ENCODE measurements around the gene CLN6.
A peak's percentile ranks its signal among the peaks of the same experiment; 100 is the strongest.

CLN6 gene

GRCh38 chr15:68276668-68277067 is 47.1 kb upstream of the CLN6 start:
- peak overlapping the region; percentile 96 for H3K4me3 ChIP-seq (ENCODE audit: low read depth, low read length)
- no peak for TF ChIP-seq MAX (IDR thresholded peaks at IDR 0.05; ENCODE audit: low read depth, low read length)
- no peak for TF ChIP-seq MYC (IDR thresholded peaks at IDR 0.05; ENCODE audit: low read depth, low read length)
- no peak for TF ChIP-seq POLR2A (IDR thresholded peaks at IDR 0.05; ENCODE audit: extremely low read depth, insufficient read length)
- TF ChIP-seq CTCF (IDR thresholded peaks at IDR 0.05; ENCODE audit: low read depth, low read length): no peak
- no peak for DNase-seq (ENCODE audit: low read depth)

GRCh38 chr15:68275165-68275746 is 45.7 kb upstream of the CLN6 start:
- no peak for TF ChIP-seq POLR2A (IDR thresholded peaks at IDR 0.05; ENCODE audit: extremely low read depth, insufficient read length)
- TF ChIP-seq CTCF (IDR thresholded peaks at IDR 0.05; ENCODE audit: low read depth, low read length): no peak
- TF ChIP-seq MAX (IDR thresholded peaks at IDR 0.05; ENCODE audit: low read depth, low read length): no peak
- TF ChIP-seq MYC (IDR thresholded peaks at IDR 0.05; ENCODE audit: low read depth, low read length): no peak
- no peak overlapping the region for H3K4me3 ChIP-seq (ENCODE audit: low read depth, low read length)
- DNase-seq (ENCODE audit: low read depth): no peak

- no peak for DNase-seq (ENCODE audit: low read depth)
- TF ChIP-seq POLR2A (IDR thresholded peaks at IDR 0.05; ENCODE audit: extremely low read depth, insufficient read length) (no peak), MAX (IDR thresholded peaks at IDR 0.05; ENCODE audit: low read depth, low read length) (no peak), CTCF (IDR thresholded peaks at IDR 0.05; ENCODE audit: low read depth, low read length) (no peak), MYC (IDR thresholded peaks at IDR 0.05; ENCODE audit: low read depth, low read length) (no peak)
- no peak overlapping the region for H3K4me3 ChIP-seq (ENCODE audit: low read depth, low read length)
These were observed 44.8 kb upstream of the CLN6 start for GRCh38 chr15:68274201-68274848.

GRCh38 chr15:68272721-68273271 is 43.3 kb upstream of the CLN6 start:
- no peak for DNase-seq (ENCODE audit: low read depth)
- H3K4me3 ChIP-seq (ENCODE audit: low read depth, low read length): no peak overlapping the region
- TF ChIP-seq MAX (IDR thresholded peaks at IDR 0.05; ENCODE audit: low read depth, low read length): no peak
- no peak for TF ChIP-seq CTCF (IDR thresholded peaks at IDR 0.05; ENCODE audit: low read depth, low read length)
- TF ChIP-seq MYC (IDR thresholded peaks at IDR 0.05; ENCODE audit: low read depth, low read length): no peak
- TF ChIP-seq POLR2A (IDR thresholded peaks at IDR 0.05; ENCODE audit: extremely low read depth, insufficient read length): no peak

GRCh38 chr15:68271854-68272471 is 42.4 kb upstream of the CLN6 start:
- DNase-seq (ENCODE audit: low read depth): no peak
- no peak overlapping the region for H3K4me3 ChIP-seq (ENCODE audit: low read depth, low read length)
- TF ChIP-seq POLR2A (IDR thresholded peaks at IDR 0.05; ENCODE audit: extremely low read depth, insufficient read length) (no peak), MAX (IDR thresholded peaks at IDR 0.05; ENCODE audit: low read depth, low read length) (no peak), CTCF (IDR thresholded peaks at IDR 0.05; ENCODE audit: low read depth, low read length) (no peak), MYC (IDR thresholded peaks at IDR 0.05; ENCODE audit: low read depth, low read length) (no peak)
